GM20000 (cell line): ENCODE data around the gene NXF1.
"Not testable (repeated sequence)": the region's sequence is repeated elsewhere in the genome, so short reads cannot be mapped to it uniquely, and the experiment has no call there.

Experiments
- DNase-seq: peaks from one replicate; pipeline ENCODE4 v3.0.0; 2012; ENCODE audit warnings: low spot score
- TF ChIP-seq, protein P1 (sequence below): IDR thresholded peaks from 2 replicates; pipeline ENCODE4 v1.5.1; 2012; ENCODE audit warnings: mild to moderate bottlenecking, control low read depth; ENCODE audit errors: extremely low read depth, missing control alignments

The NXF1 gene

DNA sequence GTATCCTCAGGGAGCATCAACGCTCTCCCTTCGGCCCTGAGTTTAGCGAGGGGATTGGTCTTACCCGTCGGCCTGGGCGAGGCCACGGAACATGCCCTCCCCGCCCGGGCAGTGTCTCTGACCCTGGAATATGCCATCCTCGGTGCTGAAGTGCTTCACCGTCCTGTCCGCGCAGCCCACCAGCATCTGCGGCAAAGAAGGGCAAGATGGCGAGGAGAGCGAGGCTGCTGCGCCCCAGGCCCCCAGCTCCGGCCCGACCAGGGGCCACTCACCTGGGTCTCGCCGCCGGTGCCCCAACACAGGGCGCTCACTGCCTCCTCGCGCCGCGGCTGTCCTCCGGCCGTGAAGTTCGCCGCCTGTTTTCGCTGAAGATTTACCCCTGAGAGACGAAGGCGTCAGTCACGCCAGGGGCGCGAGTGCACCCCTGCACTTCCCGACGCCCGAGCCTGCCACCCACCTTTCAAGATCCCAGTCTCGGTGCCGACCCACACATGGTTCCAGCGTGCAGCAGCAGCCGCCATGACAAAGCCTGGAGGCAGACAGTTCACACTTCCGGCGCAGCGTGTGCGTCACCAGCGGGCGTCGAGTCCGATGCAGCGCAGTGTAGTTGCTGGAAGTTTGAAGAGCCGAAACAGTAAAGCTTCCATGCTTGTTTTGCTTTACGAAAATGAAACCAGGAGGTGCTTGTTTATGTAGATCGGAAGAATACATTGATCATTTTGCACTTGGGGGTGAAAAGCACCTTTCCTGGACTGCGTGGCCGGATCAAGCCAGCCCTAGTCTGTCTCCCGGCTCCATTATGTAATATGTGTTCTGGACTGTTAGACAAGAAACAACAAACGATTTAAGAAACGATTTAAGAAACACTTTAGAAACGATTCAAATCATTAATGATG is 34.1 kb upstream of the NXF1 start, which contains the start of gene WDR74:
TSS of gene WDR74 (minus strand) at position 541 of the 896 bp plus-strand sequence. CDS start at position 521, 20 bp downstream.
- TF ChIP-seq, protein P1, sequence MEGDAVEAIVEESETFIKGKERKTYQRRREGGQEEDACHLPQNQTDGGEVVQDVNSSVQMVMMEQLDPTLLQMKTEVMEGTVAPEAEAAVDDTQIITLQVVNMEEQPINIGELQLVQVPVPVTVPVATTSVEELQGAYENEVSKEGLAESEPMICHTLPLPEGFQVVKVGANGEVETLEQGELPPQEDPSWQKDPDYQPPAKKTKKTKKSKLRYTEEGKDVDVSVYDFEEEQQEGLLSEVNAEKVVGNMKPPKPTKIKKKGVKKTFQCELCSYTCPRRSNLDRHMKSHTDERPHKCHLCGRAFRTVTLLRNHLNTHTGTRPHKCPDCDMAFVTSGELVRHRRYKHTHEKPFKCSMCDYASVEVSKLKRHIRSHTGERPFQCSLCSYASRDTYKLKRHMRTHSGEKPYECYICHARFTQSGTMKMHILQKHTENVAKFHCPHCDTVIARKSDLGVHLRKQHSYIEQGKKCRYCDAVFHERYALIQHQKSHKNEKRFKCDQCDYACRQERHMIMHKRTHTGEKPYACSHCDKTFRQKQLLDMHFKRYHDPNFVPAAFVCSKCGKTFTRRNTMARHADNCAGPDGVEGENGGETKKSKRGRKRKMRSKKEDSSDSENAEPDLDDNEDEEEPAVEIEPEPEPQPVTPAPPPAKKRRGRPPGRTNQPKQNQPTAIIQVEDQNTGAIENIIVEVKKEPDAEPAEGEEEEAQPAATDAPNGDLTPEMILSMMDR: no peak
- peak; percentile 88 for DNase-seq

DNA sequence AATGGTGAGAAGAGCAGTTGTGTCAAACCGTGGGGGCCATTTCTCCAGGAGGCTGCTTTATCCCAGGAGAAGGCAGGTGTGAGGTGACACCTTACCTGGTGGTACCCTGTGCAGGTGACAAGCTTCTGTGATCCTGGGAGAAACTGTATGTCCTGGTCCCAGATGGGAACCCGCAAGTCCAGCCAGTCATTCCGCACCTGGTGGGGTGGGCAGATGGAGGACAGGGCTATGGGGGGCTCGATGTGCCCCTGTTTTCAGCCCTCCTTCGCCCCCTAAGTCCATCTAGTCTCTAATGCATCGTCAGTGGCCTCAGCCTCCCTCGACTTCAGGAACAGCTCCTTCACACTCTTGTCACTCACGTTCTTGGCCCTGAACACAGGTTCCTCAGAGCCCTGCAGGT is 30.1 kb upstream of the NXF1 start:
- no peak for DNase-seq

DNA sequence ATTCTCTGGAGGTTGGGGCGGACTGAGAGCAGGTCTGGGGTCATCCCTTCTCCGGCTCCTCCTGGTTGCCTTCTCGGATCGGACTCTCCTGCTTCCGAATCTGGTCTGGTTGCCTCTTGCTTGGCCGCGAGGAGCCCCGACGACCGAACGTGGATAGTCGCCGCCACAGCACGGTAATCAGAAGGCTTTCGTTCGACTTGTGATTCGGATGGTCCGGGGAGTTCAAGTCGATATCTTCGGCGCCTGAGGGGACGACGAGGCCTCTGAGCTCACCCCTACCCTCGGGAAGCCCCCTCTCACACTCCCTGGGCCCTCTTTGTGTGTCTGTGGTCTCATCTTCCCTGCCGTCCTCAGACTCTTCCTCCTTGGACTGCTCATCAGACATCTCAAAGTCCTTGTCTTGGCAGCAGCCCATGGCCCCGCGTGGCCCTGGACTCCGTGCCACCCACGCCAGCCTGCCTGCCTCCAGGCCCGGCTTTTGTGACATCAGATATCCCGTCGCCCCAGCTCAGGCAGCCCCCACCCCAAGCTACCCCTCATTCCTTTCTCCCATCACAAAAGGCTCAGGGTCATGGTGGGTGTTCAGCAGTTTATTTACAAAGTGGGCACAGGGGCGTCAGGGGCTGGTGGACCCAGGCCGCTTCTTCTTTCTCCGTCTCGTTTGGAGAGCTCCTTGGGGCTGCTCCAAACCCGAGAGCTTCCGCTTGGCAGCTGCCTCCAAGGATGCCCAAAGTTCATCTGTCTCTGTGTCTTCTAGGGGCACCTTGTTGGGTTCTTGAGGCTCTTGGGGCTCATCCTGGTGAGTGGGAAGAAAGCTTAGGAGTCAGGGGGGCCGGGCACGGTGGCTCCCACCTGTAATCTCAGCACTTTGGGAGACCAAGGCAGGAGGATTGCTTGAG is 27.3 kb upstream of the NXF1 start, which contains the start of gene TEX54:
TSS of gene TEX54 (minus strand) at position 506 of the 899 bp plus-strand sequence.
- no peak for DNase-seq
- TF ChIP-seq, protein P1: no peak

More for the DNA sequence above, 30.1 kb upstream of the NXF1 start:
- TF ChIP-seq, protein P1: no peak

DNA sequence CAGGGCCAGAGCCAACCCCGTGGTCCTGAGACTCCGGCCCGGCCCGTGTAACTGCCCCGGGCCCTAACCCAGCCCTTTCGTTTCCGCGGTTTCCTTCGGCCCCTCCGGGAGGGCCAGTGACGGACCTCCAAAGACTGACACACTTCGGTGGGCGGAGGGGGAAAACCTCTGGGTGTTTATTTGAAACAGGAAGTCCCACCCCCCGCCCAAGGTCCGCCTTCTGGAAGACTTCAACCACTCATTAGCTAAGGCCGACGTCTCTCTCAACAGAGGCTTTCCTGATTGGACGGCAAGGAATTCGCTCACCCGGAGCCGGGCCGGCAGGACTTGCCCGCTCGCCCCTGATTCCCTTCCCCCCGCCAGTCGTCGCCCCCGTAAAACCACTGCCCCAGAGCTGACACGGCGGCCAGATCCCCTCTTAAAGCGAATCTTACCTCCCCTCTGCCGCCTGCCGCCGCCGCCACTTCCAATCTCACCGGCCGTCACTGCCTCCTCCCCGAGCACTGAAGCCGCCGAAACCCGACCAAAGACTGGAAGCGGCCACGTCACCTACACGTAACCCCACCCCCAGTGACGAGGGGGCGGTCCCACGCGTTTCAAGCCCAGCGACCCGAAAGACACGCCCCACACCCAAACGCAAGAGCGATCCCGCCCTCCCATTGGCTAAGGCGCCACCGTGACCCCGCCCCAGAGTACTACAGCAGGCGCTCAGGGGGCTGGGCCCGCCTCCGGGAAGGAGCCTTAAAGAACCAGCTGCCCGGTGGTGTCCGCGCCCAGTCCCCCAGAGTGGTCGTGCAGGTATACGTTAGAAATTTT is 26.5 kb upstream of the NXF1 start, which contains the start of gene STX5:
TSS of gene STX5 (minus strand) at position 532 of the 816 bp plus-strand sequence. CDS start 808 bp downstream, outside the sequence.
- DNase-seq: peak; percentile 95
- TF ChIP-seq, protein P1: no peak

DNA sequence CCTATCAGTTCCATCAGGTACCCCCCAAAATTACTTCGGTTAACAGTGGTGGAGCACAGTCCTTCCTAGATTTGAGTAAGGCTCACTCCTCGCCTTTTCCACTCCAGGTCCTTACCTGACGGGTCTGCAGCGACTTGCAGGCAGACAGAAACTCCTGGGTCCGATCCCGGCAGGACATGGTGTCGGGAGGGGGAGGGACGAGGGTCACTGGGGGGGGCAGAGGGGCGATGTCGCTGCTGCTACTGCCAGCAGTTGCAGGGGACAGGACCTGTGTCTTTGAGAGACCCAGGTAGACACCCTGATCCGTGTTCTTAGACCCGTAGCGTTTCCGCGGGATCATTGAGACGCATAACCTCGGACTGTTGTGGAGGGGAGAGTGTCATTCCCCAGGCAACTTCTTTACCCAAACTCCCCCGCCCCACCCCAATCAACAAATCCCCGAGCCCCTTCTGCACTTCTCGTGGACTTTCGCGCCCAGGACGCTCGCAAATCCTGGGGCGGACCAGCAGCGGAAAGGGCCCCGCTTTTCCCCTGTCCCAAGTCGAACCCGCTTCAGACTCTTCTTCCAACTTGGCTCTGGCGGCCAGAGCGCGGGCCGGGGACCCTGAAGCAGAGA is 25.8 kb upstream of the NXF1 start:
- TF ChIP-seq, protein P1: no peak
- DNase-seq: peak; percentile 33

DNA sequence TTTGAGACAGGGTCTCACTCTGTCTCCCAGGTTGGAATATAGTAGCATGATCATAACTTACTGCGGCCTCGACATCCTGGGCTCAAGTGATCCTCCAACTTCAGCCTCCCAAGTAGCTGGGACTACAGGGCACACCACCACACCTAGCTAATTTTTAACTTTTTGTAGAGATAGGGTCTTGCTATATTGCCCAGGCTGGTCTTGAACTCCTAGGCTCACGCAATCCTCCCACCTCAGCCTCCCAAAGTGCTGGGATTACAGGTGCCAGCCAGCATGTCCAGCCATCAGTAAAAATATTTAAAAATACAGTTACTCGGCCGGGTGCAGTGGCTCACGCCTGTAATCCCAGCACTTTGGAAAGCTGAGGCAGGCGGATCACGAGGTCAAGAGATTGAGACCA is 22.9 kb upstream of the NXF1 start:
- not testable (repeated sequence) for DNase-seq
